ENCODE data around the gene PHF21A.

The PHF21A gene

DNA sequence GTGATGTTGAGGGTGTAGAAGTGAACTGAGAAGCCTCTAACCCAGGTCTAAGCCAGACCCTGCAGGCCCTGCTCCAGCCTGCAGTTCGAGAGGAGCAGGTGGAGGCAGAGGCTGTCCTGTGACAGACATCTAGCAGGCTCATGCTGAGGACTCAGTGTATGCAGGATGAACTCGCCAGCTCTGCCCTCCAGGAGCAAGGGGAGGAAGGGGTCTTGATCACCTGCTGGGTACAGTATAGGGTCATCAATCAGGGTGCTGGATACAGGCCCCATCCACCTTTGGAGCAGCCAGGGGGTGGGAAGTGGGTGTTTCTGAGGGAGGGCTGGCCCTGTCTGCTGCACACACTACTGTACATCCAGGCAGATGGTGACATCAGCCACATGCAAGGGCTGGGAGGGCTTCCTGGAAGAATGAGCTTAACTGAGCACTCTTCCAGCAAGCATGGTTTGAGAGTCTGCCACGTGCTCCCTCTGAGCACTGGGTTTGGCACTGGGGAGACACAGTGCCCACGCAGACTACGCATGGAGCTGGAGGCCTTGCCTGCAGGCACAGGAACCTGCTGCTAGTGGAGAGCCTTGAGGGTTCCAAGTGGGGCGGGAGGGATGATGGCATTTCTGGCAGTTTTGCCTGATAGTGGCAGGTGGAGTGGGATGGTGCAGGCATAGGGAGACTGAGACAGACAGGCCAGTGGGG lies 226.6 kb downstream of the PHF21A start:
- H3K4me3 ChIP-seq (ENCODE audit: low read depth, low read length), result no peak overlapping the region
- DNase-seq (ENCODE audit: low read depth), result no peak
- TF ChIP-seq, protein P1, sequence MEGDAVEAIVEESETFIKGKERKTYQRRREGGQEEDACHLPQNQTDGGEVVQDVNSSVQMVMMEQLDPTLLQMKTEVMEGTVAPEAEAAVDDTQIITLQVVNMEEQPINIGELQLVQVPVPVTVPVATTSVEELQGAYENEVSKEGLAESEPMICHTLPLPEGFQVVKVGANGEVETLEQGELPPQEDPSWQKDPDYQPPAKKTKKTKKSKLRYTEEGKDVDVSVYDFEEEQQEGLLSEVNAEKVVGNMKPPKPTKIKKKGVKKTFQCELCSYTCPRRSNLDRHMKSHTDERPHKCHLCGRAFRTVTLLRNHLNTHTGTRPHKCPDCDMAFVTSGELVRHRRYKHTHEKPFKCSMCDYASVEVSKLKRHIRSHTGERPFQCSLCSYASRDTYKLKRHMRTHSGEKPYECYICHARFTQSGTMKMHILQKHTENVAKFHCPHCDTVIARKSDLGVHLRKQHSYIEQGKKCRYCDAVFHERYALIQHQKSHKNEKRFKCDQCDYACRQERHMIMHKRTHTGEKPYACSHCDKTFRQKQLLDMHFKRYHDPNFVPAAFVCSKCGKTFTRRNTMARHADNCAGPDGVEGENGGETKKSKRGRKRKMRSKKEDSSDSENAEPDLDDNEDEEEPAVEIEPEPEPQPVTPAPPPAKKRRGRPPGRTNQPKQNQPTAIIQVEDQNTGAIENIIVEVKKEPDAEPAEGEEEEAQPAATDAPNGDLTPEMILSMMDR (conservative IDR thresholded peaks at IDR 0.05; ENCODE audit: low read depth, low read length), result no peak

DNA sequence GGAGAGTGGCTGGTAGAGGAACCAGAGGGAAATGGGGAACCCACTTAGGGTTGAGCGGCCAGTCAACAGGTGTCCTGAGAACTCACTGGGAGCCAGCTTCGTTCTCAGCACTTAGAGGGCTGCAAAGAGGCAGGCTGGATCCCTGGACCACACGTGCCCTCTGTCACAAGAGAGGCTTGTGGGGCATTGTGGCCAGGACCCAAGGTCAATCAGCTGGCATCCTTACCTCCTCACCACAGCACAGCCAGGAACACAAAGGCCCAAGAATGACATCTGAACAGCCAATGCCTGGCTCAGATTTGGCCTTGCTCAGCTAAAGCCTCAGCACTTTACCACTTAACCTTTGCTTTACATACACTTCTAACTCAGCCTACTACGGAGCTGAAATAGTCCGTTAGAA lies 228.4 kb downstream of the PHF21A start:
- no peak for DNase-seq (ENCODE audit: low read depth)
- TF ChIP-seq, protein P1 (conservative IDR thresholded peaks at IDR 0.05; ENCODE audit: low read depth, low read length), result no peak
- no peak overlapping the region for H3K4me3 ChIP-seq (ENCODE audit: low read depth, low read length)

DNA sequence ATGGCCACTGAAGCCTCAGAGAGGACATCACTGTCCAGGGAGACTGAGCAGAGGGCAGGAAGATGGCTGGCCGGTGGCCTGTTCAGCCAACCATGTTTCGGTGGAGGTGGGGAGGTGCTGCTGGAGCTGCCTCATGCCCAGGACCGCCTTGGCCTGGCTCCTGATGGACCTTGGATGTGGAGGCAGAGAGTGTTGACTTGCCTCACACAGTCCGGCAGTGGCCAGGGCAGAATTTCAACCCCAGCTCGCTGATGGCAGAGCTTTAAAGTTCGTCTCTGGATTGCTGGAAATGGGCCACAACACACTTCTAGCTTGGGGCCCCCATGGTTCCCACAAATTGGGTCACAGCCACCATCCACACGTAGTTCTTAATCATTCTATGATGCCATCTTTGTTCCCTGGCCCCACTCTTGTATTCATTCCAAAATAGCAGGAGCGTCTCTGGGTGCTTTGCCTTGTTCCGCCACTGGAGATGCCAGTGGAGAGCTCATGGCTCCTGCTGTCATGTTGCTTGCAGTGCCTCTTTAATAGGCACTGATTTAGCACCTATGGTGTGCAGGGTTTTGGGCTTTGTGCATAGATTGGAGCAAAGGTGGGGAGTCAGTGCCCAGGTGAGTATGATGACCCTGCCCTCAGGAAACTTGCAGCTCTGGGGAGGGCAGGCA lies 230.2 kb downstream of the PHF21A start:
- no peak overlapping the region for H3K4me3 ChIP-seq (ENCODE audit: low read depth, low read length)
- no peak for DNase-seq (ENCODE audit: low read depth)
- TF ChIP-seq, protein P1 (conservative IDR thresholded peaks at IDR 0.05; ENCODE audit: low read depth, low read length), result no peak

DNA sequence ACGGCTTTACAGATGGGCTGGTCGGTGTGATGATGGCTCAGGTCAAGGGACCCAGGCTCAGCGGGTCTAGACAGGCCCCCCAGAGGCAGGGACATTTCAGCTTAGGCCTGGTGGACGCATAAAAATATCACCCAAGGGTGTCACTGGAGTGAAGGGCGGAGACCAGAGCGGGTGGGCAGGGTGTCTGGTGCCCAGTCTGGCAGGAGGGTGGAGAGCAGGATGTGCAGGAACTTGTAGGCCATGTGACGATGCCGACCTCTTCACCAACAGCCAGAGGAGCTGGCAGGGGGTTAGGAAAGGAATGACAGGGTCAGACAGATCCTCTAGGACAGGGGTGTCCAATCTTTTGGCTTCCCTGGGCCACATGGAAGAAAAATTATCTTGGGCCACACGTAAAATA lies 231.3 kb downstream of the PHF21A start:
- TF ChIP-seq, protein P1 (conservative IDR thresholded peaks at IDR 0.05; ENCODE audit: low read depth, low read length), result no peak
- DNase-seq (ENCODE audit: low read depth), result no peak
- no peak overlapping the region for H3K4me3 ChIP-seq (ENCODE audit: low read depth, low read length)

DNA sequence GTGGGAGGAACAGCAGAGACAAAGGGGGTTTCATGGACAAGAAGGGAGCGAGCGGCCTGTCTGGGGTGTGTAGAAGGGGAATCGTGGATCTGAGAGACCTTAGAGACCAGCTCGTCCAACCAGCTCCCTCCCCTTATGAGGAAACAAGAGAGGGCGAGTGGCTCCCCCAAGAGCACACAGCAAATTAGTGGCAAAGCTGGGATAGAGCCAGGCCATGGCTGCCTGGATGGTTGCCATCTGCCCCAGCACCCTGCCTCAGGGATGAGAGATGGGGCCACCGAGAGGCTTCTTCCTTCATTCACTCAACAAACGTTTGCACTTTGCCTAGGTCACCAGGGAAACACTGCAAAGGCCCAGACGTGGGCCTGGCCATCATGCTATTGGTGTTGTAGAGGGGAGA lies 231.7 kb downstream of the PHF21A start:
- TF ChIP-seq, protein P1 (conservative IDR thresholded peaks at IDR 0.05; ENCODE audit: low read depth, low read length), result no peak
- DNase-seq (ENCODE audit: low read depth), result no peak
- no peak overlapping the region for H3K4me3 ChIP-seq (ENCODE audit: low read depth, low read length)

DNA sequence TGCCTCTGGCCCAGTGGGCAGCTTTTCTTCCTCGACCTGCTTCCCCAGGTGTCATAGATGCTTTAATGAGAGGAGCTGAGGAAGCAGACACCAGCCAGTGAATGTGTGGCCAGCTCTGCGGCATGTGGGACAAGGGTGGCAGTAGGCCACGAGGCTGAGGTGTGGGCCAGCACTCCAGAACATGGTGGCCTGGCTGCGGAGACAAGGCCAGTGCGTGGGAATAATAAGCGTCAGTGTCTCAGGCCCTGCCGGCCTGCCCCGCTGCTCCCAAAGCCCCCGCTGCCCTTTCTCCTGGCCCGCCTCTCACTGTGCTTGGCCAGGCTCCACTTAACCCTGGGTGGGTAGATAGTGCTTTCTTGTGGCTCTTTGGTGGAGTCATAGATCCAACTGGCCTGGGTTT lies 233.7 kb downstream of the PHF21A start:
- TF ChIP-seq, protein P1 (conservative IDR thresholded peaks at IDR 0.05; ENCODE audit: low read depth, low read length), result no peak
- H3K4me3 ChIP-seq (ENCODE audit: low read depth, low read length), result no peak overlapping the region
- no peak for DNase-seq (ENCODE audit: low read depth)

Data from choroid plexus epithelial cell (primary cell).